Colon (tissue), 2 donors: ENCODE measurements around the gene GOLGA8G.
"Not testable (repeated sequence)": the region's sequence is repeated elsewhere in the genome, so short reads cannot be mapped to it uniquely, and the experiment has no call there.

ENCODE experiments used
- FAIRE-seq: peaks from 2 replicates; lab custom pipeline; 2012; peaks lifted over from hg19 to GRCh38; lab: Jason Lieb, UNC
- donor health status: control.
- donor health status: control.

The GOLGA8G gene, protein sequence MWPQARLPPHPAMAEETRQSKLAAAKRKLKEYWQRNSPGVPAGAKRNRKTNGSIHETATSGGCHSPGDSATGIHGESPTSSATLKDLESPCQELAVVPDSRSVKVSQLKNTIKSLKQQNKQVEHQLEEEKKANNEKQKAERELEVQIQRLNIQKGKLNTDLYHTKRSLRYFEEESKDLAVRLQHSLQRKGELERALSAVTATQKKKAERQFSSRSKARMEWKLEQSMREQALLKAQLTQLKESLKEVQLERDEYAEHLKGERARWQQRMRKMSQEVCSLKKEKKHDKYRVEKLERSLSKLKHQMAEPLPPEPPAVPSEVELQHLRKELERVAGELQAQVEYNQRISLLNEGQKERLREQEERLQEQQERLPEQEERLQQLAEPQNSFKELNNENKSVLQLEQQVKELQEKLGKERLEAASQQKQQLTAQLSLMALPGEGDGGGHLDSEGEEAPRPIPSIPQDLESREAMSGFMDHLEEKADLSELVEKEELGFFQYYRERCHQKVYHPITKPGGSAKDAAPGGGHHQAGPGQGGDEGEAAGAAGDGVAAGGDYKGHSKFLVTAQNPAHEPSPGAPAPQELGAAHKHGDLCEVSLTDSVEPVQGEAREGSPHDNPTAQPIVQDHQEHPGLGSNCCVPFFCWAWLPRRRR

GRCh38 chr15:28532954-28533353 lies at the start of gene GOLGA8G:
Gene GOLGA8G, minus strand, starts transcription at chr15:28532971. Its CDS starts 62 bp downstream, at chr15:28532909.
- FAIRE-seq, result not testable (repeated sequence)

DNA sequence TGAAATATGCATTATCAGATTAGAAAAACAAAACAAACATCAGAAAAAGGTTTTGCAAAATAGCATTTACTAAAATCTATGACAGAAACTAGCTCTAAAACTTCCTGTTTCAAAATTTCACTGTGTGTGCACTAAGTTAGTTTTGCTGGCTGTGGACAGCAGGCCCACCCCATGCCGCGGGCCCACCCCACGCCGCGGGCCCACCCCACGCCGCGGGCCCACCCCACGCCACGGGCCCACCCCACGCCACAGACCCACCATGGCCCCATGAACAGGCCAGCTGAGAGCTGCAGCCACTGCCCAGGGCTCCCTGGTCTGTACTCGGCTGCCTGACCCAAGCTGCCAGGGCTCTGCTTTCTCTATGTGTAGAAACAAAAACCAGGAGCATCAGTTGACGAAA lies 40.6 kb upstream of the GOLGA8G start:
- FAIRE-seq, result not testable (repeated sequence)

- not testable (repeated sequence) for FAIRE-seq
Observed at GRCh38 chr15:28553268-28553667, 20.5 kb upstream of the GOLGA8G start, which contains the start of gene GOLGA6L25. Gene GOLGA6L25, plus strand, starts transcription at chr15:28553568. Its CDS starts 61 bp downstream, at chr15:28553629.

- FAIRE-seq, result not testable (repeated sequence)
Observed at GRCh38 chr15:28515208-28515607, 17.6 kb downstream of the GOLGA8G start.

DNA sequence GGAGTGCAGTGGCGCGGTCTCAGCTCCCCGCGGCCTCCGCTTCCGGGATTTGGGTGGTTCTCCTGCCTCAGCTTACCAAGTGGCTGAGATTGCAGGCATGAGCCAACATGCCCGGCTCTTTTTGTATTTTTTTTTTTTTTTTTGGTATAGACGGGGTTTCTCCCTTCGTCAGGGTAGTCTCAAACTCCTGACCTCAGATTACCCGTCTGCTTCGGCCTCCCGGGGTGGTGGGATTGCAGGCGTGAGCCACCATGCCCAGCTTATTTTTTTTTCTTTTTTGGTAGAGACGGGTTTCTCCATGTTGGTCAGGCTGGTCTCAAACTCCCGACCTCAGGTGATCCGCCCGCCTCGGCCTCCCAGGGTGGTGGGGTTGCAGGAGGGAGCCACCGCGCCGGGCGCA lies 18.6 kb downstream of the GOLGA8G start:
- FAIRE-seq, result not testable (repeated sequence)

- FAIRE-seq, result not testable (repeated sequence)
Observed at GRCh38 chr15:28508217-28508889, 24.4 kb downstream of the GOLGA8G start.

DNA sequence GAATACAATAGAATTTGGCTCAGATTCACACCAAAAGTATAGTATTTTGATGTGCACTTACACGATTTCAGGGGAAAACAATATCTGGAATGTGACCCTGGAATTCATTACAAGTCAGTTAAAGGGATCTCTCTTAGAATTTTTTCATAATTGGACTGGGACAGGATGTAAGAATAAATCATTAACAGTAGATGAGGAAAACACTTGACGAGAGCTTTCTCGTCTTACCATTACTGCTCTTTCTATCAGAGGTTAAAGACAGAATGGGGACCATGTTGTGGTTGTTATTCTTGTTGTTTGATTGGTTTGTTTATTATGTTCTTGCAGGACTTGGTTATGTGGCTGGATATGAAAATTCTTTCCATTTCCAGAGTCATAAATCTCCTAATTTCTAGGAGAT lies 51.4 kb downstream of the GOLGA8G start:
- FAIRE-seq, result not testable (repeated sequence)
